Body of pancreas (tissue), 4 donors: Measurements from ENCODE around the gene CHCHD10.

Experiments
- POLR2A ChIP-seq, 3 donors: fragments of 450-650 bp; IDR thresholded peaks; one replicate each; pipeline ENCODE4 v1.6.1; 2016; ENCODE audit warnings: antibody characterized with exemption in 3 of 3, mild to moderate bottlenecking in 2 of 3
- TF ChIP-seq, protein P1 (sequence below), 7 experiments: fragments of 450-650 bp in 4 of 7; fragments of 200-600 bp in 3 of 7; sonication (generic) in 3 of 7; IDR thresholded peaks; one replicate each; pipeline ENCODE4 v1.5.1; 2016 to 2019; ENCODE audit warnings: antibody characterized with exemption in 7 of 7

GRCh38 chr22:23772649-23773473 lies 5.1 kb upstream of the CHCHD10 start, which contains the start of gene MMP11:
- TF ChIP-seq, protein P1, sequence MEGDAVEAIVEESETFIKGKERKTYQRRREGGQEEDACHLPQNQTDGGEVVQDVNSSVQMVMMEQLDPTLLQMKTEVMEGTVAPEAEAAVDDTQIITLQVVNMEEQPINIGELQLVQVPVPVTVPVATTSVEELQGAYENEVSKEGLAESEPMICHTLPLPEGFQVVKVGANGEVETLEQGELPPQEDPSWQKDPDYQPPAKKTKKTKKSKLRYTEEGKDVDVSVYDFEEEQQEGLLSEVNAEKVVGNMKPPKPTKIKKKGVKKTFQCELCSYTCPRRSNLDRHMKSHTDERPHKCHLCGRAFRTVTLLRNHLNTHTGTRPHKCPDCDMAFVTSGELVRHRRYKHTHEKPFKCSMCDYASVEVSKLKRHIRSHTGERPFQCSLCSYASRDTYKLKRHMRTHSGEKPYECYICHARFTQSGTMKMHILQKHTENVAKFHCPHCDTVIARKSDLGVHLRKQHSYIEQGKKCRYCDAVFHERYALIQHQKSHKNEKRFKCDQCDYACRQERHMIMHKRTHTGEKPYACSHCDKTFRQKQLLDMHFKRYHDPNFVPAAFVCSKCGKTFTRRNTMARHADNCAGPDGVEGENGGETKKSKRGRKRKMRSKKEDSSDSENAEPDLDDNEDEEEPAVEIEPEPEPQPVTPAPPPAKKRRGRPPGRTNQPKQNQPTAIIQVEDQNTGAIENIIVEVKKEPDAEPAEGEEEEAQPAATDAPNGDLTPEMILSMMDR (IDR thresholded peaks at IDR 0.05): no peak
- TF ChIP-seq POLR2A (IDR thresholded peaks at IDR 0.05): no peak
